D721Med (cell line): ENCODE results near the gene IPO13.

ENCODE experiments used
- DNase-seq: peaks from one replicate; pipeline ENCODE4 v3.0.0; 2011; ENCODE audit warnings: low spot score; ENCODE audit not compliant: insufficient read length
- FAIRE-seq: peaks from 2 replicates; lab custom pipeline; 2011; peaks lifted over from hg19 to GRCh38; lab: Jason Lieb, UNC
- TF ChIP-seq, protein P1 (sequence below): IDR thresholded peaks from 2 replicates; pipeline ENCODE4 v1.5.1; 2012; ENCODE audit warnings: mild to moderate bottlenecking, control low read depth; ENCODE audit not compliant: insufficient read depth; ENCODE audit errors: missing control alignments

The IPO13 gene, protein sequence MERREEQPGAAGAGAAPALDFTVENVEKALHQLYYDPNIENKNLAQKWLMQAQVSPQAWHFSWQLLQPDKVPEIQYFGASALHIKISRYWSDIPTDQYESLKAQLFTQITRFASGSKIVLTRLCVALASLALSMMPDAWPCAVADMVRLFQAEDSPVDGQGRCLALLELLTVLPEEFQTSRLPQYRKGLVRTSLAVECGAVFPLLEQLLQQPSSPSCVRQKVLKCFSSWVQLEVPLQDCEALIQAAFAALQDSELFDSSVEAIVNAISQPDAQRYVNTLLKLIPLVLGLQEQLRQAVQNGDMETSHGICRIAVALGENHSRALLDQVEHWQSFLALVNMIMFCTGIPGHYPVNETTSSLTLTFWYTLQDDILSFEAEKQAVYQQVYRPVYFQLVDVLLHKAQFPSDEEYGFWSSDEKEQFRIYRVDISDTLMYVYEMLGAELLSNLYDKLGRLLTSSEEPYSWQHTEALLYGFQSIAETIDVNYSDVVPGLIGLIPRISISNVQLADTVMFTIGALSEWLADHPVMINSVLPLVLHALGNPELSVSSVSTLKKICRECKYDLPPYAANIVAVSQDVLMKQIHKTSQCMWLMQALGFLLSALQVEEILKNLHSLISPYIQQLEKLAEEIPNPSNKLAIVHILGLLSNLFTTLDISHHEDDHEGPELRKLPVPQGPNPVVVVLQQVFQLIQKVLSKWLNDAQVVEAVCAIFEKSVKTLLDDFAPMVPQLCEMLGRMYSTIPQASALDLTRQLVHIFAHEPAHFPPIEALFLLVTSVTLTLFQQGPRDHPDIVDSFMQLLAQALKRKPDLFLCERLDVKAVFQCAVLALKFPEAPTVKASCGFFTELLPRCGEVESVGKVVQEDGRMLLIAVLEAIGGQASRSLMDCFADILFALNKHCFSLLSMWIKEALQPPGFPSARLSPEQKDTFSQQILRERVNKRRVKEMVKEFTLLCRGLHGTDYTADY

DNA sequence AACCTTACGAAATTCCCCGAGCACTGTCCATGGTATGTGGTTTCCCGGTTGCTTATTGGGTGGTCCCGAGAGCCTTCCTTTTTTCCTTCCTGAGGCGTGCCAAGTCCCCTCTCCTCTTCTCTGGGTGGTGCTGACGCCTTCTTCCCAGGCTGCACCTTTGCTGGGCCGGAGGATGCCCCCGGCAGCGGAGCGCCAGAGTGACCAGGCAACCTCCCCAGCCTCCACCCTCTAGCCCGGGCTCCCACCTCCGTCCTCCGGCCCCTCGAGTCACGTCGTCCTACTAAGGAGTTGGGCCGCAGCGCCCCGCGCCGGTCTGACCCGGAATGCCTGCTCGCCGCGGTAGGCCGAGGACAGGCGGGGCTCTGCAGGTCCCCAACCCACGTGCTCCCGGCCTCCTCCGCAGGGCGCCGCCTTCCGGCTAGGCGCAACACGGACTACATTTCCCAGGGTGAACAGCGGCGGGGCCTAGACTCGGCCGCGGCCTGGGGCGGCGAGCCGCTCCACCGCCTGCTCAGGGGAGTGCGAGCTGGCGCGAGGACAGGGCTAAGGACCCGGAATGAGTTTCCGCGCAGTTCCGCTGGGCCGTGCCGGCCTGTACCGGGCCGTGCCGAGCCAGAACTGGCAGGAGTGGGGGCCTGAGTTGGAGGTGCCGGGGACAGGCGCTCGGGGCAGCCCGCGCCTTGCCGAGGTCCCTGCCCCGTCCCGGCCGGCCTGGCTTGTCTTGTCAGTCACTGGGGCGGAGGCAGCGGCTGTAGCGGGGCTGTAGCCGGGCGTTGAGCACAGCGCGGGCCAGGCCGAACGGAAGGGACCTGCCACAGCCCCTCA lies at the start of gene IPO13:
TSS of gene IPO13 (plus strand) at position 715 of the 825 bp plus-strand sequence. CDS start 651 bp downstream, outside the sequence.
- FAIRE-seq (no peak), DNase-seq (peak; percentile 98)
- TF ChIP-seq, protein P1, sequence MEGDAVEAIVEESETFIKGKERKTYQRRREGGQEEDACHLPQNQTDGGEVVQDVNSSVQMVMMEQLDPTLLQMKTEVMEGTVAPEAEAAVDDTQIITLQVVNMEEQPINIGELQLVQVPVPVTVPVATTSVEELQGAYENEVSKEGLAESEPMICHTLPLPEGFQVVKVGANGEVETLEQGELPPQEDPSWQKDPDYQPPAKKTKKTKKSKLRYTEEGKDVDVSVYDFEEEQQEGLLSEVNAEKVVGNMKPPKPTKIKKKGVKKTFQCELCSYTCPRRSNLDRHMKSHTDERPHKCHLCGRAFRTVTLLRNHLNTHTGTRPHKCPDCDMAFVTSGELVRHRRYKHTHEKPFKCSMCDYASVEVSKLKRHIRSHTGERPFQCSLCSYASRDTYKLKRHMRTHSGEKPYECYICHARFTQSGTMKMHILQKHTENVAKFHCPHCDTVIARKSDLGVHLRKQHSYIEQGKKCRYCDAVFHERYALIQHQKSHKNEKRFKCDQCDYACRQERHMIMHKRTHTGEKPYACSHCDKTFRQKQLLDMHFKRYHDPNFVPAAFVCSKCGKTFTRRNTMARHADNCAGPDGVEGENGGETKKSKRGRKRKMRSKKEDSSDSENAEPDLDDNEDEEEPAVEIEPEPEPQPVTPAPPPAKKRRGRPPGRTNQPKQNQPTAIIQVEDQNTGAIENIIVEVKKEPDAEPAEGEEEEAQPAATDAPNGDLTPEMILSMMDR: peak; percentile 56

DNA sequence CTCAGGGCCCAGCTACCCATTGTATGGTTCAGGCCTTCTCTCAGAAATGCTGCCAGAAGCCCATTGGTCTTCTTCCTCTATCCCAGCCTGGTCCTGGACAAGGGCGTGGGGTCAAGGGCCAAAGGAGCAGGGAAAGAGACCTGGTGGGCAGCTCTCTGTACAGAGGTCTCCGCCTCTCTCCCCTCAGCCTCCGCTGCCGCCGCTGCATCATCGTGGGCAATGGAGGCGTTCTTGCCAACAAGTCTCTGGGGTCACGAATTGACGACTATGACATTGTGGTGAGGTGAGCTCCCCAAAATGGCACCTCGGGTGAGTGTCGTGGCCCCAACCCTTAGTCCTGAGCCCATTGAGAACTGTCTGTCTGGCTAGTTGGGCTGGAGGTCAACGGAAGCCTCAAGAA lies 47.8 kb upstream of the IPO13 start:
- TF ChIP-seq, protein P1: no peak
- DNase-seq: no peak
- no peak for FAIRE-seq

DNA sequence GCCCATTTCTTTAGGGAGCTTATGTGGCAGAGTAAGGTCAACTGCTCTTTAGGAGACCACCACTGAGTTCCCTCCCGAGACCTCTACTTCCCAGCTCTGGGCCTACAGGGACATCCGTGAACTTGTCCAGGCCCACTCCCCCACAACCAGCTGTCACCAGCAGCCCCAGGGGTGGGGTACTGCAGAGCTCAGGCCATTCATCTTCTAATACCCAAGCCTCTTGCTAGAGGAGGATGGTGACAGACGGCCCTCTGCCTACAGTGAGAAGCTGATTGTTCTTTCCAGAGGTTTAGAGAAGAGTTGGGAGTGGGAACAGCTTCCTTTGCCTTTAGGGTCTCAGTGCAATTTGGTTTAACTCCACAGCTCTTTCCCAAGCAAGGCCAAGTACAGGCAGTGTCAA lies 46.4 kb upstream of the IPO13 start:
- FAIRE-seq (no peak), DNase-seq (no peak)
- TF ChIP-seq, protein P1: no peak

DNA sequence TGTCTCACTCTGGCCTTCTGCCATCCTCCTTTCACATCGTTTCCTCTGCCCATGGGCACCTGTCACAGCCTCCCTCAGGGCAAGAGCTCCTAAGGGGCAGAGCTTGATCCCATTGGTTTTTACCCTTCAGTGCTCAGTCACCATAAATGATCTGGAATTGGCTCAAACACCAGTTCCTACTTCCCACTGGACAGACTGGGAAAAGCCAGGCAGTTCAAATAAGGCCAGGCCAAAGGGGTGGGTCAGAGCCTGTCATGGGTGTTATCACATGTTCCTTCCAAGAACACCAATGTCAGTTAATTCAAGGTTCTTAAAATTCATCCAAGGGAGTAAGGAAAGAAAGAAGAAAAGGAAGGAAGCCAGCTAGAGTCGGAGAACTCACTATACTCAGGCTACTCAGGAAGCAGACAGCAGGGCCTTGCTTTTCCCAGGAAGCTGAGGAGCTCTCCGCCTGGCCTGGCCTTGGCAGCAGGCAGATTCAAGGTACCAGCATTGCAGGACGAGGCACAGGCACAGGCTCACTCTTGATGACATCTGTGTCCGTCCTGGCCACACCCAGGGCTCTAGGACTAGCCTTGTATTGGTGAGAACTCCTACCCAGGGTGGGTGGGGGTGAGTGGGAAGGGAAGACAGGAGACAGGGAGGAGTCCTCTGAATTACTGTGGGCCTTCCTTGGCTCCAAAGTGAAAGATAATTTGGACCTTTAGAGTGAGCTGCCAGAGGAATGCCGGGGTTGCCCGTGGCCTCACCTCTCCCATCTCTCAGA lies 45.4 kb upstream of the IPO13 start:
- DNase-seq (no peak), FAIRE-seq (no peak)
- TF ChIP-seq, protein P1: no peak

DNA sequence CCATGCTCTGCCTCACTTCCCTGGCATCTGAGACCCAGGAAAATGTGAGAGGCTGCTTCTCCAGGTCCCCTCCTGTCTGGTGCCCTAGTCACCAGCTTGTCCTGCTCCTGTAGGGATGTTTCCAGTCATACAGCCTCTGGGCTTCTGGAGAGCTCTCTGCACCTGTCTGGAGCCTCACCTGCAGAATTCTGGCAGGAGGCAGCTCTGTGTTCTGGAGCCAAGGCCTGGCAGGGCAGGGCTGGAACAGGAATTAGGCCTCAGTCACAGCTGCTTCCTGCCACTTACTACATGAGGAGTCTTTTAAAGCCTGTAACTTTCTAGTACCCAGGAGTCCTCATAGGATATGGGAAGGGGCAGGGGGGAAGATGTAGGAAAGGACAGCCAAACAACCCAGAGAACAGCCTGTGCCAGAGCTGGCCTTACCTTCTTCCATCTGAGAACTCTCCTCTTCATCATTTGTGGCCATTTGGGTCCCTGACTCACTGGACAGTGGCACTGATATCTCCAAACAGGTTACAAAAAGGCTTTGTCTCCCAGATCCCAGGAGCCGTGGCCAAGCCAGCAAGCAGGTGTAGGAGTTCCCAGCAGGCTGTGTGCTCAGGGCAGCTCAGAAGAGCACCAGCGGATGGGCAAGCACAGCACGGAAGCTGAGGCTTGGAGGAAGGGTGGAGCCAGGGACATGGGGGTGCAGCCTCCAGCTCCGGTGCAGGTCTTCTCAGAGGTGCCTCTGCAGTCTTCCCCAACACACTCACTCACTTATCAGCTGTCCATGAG lies 44.5 kb upstream of the IPO13 start:
- DNase-seq (no peak), FAIRE-seq (no peak)
- TF ChIP-seq, protein P1: no peak
